Body of pancreas (tissue), 4 donors: ENCODE data around the gene GPRIN2. TPM values are rescaled to one million over a fixed set of nuclear protein-coding genes. Genes with fewer than 3 reads are reported as not detected.
"Not testable (repeated sequence)": the region's sequence is repeated elsewhere in the genome, so short reads cannot be mapped to it uniquely, and the experiment has no call there.

Experiments
- ATAC-seq: fragments of 150-250 bp; one replicate; pipeline ENCODE4 v1.9.1; 2016
- DNase-seq, 4 donors: peaks; one replicate each; pipeline ENCODE4 v3.0.0-alpha.2; 2019
- H3K27ac ChIP-seq, 4 donors: fragments of 200-600 bp; sonication (generic); 1 replicate in 3 of 4; 2 replicates in 1 of 4; pipeline versions ENCODE4 v1.5.1 to v1.6.1; 2016 to 2019; ENCODE audit warnings: mild to moderate bottlenecking in 1 of 4, mixed read lengths in 1 of 4, moderate library complexity in 1 of 4
- H3K27me3 ChIP-seq, 2 donors: fragments of 200-600 bp; sonication (generic); one replicate each; pipeline ENCODE4 v1.6.0; 2016; ENCODE audit warnings: mild to moderate bottlenecking in 1 of 2
- H3K36me3 ChIP-seq, 2 donors: fragments of 200-600 bp; sonication (generic); replicated peaks in 1 of 2; 2 replicates each; pipeline ENCODE4 v1.5.1; 2016; ENCODE audit warnings: low read depth in 2 of 2; ENCODE audit not compliant: insufficient read depth in 1 of 2
- H3K4me1 ChIP-seq: fragments of 200-600 bp; sonication (generic); one replicate; pipeline ENCODE4 v1.6.0; 2016
- H3K4me3 ChIP-seq, 2 donors: fragments of 200-600 bp; sonication (generic); 1 replicate in 1 of 2; 2 replicates in 1 of 2; pipeline ENCODE4 v1.5.1; 2016 to 2019
- H3K9me3 ChIP-seq, 3 donors: fragments of 200-600 bp; sonication (generic); 1 replicate in 2 of 3; 2 replicates in 1 of 3; pipeline ENCODE4 v1.5.1; 2016
- WGBS, 2 donors: methylation state at CpG; one replicate each; pipeline ENCODE4 v1.1.5; 2017; 5-methylcytosine and 5-hydroxymethylcytosine counted together
- intact Hi-C: fragments of 100-400 bp; cut with DNase I; formaldehyde crosslinking; loops from one replicate; pipeline ENCODE4 v1.15.1; 2023
- total RNA-seq, 2 donors: library from RNA; depleted of rRNA; stranded (reverse); fragments of >200 nt; gene quantifications; one replicate each; pipeline ENCODE4 v1.1.0, GENCODE V29; 2016

GPRIN2 gene
- total RNA-seq, 2 donors from 2014 or later = 15.8 to 16.3 TPM

GRCh38 chr10:46585246-46585645 is 28.8 kb upstream of the GPRIN2 start:
- ATAC-seq, H3K4me1 ChIP-seq, intact Hi-C loops, H3K27ac ChIP-seq, H3K27me3 ChIP-seq, DNase-seq, H3K4me3 ChIP-seq, H3K9me3 ChIP-seq, H3K36me3 ChIP-seq: not testable (repeated sequence)
- no CpG with 5 or more reads among the region's 13 CpGs for WGBS, 2 donors

DNA sequence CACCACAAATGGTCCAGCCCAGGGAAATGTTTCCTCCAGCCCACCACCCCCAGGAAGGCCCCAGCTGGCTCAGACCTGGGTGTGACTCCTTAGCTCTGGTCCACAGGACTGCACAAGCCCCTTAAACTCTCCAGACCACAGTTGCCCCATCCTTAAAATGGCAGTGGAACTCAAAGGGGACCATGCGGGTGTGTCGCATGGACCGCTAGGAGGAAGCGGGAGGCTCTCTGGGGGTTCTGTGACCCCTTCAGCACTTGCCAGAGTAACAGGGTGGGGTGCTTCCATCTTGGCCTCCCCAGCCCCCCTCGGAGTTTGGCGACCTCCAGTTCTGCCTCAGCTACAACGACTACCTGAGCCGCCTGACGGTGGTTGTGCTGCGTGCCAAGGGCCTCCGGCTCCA is 27.7 kb upstream of the GPRIN2 start:
- H3K27me3 ChIP-seq, DNase-seq, intact Hi-C loops: not testable (repeated sequence)

GRCh38 chr10:46582568-46582967 is 26.1 kb upstream of the GPRIN2 start:
- H3K27me3 ChIP-seq, H3K36me3 ChIP-seq, intact Hi-C loops, H3K4me3 ChIP-seq, H3K9me3 ChIP-seq, H3K4me1 ChIP-seq, DNase-seq: not testable (repeated sequence)
- no CpG with 5 or more reads among the region's 11 CpGs for WGBS, 2 donors
- peak; percentile 93 for ATAC-seq
- peak overlapping the region in 3 of 4 donors; percentile 44 to 64 (median 51) for H3K27ac ChIP-seq

More for the DNA sequence above, 27.7 kb upstream of the GPRIN2 start:
- not testable (repeated sequence) for H3K4me1 ChIP-seq, H3K4me3 ChIP-seq, ATAC-seq, H3K27ac ChIP-seq, H3K36me3 ChIP-seq, H3K9me3 ChIP-seq
- 96% methylated on average over 4 of the region's 11 CpGs; no CpG with 5 or more reads in 1 of the 2 donors for WGBS, 2 donors

GRCh38 chr10:46581997-46582396 is 25.5 kb upstream of the GPRIN2 start:
- H3K36me3 ChIP-seq, H3K9me3 ChIP-seq, DNase-seq, ATAC-seq, H3K27me3 ChIP-seq, H3K4me3 ChIP-seq, intact Hi-C loops, H3K4me1 ChIP-seq: not testable (repeated sequence)
- 67% methylated on average over 3 of the region's 12 CpGs; no CpG with 5 or more reads in 1 of the 2 donors for WGBS, 2 donors
- H3K27ac ChIP-seq = peak overlapping the region in 3 of 4 donors; percentile 44 to 64 (median 51)

DNA sequence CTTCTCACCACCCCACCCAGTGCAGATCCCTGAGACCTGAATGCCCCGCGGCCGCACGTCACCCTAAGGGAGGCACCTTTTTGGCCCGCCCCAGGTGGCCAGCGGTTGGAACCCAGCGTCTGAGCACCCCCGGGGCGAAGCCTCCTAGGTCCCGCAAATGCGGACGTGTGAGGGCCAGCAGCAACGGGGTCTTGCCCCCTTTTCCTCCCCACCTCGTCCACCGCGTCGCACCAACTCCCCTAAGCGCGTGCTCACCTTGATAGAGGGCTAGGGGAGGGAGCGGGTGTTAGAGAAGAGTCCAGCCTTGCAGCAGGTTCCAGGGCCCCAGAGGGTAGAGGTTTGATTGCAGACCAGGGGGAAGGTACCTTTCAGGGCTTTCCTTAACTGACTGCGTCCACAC is 22.9 kb upstream of the GPRIN2 start:
- intact Hi-C loops, H3K4me1 ChIP-seq, H3K4me3 ChIP-seq, H3K9me3 ChIP-seq, H3K36me3 ChIP-seq, DNase-seq, H3K27ac ChIP-seq, H3K27me3 ChIP-seq, ATAC-seq: not testable (repeated sequence)
- WGBS, 2 donors = no CpG with 5 or more reads among the region's 21 CpGs

DNA sequence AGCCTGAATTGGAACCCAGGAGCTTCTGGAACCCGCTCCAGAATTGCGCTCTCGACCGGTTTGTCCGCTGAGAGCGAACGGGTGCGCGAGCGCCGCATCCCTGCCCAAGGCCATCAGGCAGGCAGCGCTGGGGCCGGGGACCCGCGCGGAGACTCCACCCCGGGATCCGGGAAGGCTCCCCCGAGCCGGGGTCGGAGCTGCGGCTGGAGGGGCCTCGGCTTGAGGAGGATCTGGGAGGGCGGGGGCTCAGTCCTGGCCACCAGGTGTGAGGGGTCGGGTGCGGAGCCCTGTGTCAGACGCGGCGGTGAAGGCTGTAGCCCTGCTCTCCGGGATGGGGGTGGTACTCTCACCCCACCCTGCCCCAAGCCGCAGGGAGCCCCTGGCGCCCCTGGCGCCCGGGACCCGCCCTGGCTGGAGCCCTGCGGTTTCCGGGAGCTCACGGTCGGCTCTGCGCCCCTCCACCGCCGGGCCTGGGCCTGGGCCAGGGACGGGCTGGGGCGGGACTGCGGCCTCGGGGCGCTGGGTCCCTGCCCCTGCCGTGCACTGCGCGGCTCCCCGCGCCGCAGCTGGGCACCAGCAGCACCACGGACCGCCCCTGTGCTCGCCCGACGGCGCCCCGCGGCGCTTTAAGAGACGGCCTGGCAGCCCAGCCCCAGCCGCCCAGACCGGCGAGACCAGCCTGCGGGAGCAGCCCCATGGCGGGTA is 22.2 kb upstream of the GPRIN2 start, which contains the start of gene SYT15:
Gene SYT15 (plus strand): TSS at position 655 of the 705 bp plus-strand sequence. CDS start 41 bp downstream, at position 696.
- H3K4me3 ChIP-seq, H3K36me3 ChIP-seq, H3K4me1 ChIP-seq, H3K27me3 ChIP-seq, intact Hi-C loops, H3K27ac ChIP-seq, ATAC-seq, DNase-seq, H3K9me3 ChIP-seq: not testable (repeated sequence)
- WGBS, 2 donors = 39% methylated on average over 18 of the region's 68 CpGs; no CpG with 5 or more reads in 1 of the 2 donors

DNA sequence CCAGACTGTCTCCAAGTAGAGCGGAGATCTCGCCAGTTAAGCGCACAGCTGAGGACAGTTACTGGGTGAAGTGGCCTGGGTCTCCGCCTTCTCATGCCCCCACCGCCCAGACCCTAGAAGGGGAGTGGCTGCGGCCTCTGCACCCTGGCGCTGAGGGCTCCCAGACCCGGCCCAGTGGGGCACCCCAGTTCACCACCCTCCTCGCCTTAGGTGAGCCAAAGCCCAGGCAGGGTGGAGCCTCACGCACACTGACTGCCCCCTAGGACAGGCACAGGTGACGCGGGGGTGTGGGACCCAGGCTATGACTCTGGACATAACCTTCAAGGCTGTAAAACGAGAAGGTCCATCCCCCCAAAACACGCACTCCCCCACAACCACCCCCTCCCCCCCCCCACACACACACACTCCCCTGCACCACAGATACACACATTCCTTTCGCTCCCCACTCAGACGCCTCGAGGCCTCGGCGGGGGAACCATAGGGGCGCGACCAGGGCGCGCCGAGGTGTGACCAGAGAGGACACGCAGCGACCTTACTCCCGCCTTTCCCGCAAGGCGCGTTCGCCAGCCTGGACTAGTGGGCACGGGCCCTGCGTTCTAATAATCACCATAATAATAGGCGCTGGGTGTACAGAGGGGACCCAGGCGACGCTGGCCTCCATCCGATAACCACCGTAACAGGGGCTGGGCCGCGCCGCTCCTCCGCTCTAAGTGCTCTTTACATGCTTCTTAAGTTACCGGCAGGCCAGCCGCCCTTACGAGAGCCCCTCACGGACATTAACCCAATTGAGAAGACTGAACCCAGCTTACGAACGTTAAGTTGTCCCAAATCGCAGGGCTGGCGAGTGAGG is 21.4 kb upstream of the GPRIN2 start:
- WGBS, 2 donors = 71 to 94% methylated on average over 5 to 12 of the region's 50 CpGs
- H3K36me3 ChIP-seq, H3K4me1 ChIP-seq, DNase-seq, H3K4me3 ChIP-seq, intact Hi-C loops, H3K27ac ChIP-seq, H3K9me3 ChIP-seq, ATAC-seq, H3K27me3 ChIP-seq: not testable (repeated sequence)

DNA sequence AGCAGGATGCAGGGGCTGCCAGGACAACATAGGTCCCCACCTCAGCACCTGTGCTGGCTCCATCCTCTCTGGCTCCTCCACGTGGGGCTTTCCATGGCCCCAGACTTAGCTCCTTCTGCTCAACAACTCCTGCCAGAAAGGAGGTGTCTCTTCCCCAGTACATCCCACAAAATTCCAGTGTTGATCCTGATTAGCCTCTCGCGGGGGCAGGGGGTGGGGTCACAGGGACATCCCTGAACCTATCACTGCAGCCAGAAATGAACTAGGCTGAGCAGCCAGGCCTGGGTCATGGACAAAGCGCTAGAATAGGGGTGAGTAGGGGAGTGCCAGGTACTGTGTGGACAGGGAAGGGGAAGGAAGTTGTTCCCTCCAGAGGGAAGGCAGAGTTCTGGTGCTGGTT is 17.4 kb upstream of the GPRIN2 start:
- H3K27ac ChIP-seq, H3K9me3 ChIP-seq, H3K36me3 ChIP-seq, ATAC-seq, H3K27me3 ChIP-seq, DNase-seq, H3K4me3 ChIP-seq, intact Hi-C loops, H3K4me1 ChIP-seq: not testable (repeated sequence)
- WGBS, 2 donors = 58% methylated on average over 3 of the region's 4 CpGs; no CpG with 5 or more reads in 1 of the 2 donors

DNA sequence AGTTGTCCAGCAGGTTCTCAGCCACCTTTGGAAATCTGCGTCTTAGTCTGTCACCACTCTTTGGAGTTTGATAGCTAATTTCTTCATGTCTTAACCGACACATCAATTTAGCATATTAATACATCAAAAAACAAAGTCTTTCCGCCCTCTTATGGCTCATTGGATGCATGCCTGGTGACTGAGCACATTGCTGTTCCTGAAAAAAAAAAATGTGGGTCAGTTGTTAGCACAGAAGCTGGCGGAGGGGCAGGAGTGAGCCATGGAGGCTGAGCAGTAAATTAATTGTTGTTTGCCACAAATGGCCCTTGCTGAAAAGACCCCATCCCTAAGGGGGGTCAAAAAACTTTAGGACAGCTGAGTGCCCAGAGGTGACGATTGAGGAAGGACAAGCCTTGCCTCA is 16.9 kb upstream of the GPRIN2 start:
- DNase-seq = peak in 2 of 4 donors; percentile 2 to 21
- intact Hi-C loops, ATAC-seq: not testable (repeated sequence)

GRCh38 chr10:46572765-46573164 is 16.3 kb upstream of the GPRIN2 start:
- intact Hi-C loops = not testable (repeated sequence)
- 13 to 40% methylated on average over 1 to 2 of the region's 4 CpGs for WGBS, 2 donors

More for the DNA sequence above, 16.9 kb upstream of the GPRIN2 start:
- not testable (repeated sequence) for H3K4me3 ChIP-seq, H3K4me1 ChIP-seq, H3K9me3 ChIP-seq, H3K27ac ChIP-seq, H3K27me3 ChIP-seq, H3K36me3 ChIP-seq
- WGBS, 2 donors = 51 to 58% methylated on average over 2 to 3 of the region's 5 CpGs

GRCh38 chr10:46570655-46571054 is 14.2 kb upstream of the GPRIN2 start:
- WGBS, 2 donors = no CpG with 5 or more reads among the region's 2 CpGs
- H3K4me3 ChIP-seq, H3K36me3 ChIP-seq, H3K27ac ChIP-seq, H3K4me1 ChIP-seq, ATAC-seq, H3K27me3 ChIP-seq, H3K9me3 ChIP-seq, DNase-seq, intact Hi-C loops: not testable (repeated sequence)

More at GRCh38 chr10:46572765-46573164, 16.3 kb upstream of the GPRIN2 start:
- not testable (repeated sequence) for H3K9me3 ChIP-seq, H3K4me1 ChIP-seq, H3K27me3 ChIP-seq, H3K4me3 ChIP-seq, H3K27ac ChIP-seq, H3K36me3 ChIP-seq
- ATAC-seq (peak; percentile 83), DNase-seq (peak; percentile 74 to 88 (median 81))
